ENCODE results near the gene TMEM150B. TPM values are rescaled to one million over a fixed set of nuclear protein-coding genes. Genes with fewer than 3 reads are reported as not detected.

The TMEM150B gene
- total RNA-seq, 2 donors from 2014 or later, result 0.67 to 2.7 TPM

DNA sequence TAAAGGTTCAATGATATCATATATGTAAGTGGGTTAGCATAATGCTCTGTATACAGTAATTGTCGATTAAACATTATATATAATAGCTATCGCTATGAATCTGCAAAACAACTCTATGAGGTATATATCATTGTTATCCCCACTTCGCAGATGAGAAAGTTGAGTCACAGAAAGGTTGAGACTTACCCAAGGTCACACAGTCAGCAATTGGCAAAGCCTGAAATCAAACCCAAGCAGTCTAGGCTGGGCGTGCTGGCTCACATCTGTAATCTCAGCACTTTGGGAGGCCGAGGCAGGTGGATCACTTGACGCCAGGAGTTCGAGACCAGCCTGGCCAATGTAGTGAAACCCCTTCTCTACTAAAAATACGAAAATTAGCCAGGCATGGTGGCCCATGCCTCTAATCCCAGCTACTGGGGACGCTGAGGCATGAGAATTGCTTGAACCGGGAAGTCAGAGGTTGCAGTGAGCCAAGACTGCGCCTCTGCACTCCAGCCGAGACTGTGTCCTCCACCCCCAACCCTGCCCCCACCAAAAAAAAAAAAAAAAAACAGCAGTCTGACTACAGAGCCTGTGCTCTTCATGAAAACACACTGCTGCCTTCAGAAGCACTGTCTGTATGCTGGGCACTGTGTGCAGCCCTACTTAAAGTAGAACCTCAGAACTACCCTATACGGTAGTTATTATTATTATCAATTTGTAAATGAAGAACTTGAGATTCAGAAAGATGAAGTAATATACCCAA is 46.6 kb downstream of the TMEM150B start:
- peaks cover 40 to 43% of the 10 kb centered on the region in 2 donors for H3K4me1 Mint-ChIP-seq (ENCODE audit: low read depth in 2 of 2)

DNA sequence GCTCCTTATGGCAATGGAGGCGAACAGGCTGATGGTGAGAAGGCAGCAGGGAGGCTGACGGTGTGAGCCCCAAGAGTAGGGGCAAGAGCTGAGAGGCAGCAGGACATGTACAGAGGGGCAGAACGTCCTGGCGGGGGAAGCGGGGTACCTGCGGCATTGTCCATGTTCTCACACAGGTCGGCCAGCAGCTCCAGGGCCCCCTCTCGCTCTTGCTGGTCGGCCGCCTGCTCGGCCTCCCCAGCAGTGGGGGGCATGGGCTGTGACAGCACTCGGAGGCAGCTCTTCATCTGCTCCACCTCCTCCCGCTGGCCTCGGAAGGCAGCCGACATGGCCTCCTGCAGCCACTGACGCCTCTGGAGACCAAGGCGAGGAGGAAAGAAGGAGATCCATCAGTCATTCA is 47.6 kb downstream of the TMEM150B start:
- Mint-ChIP-seq H3K27ac (peak overlapping the region; percentile 29 to 81), H3K4me1 (ENCODE audit: low read depth in 2 of 2) (peaks cover 33 to 40% of the 10 kb centered on the region in 2 donors)

More for the DNA sequence above, 46.6 kb downstream of the TMEM150B start:
- Mint-ChIP-seq H3K9me3 (no peaks in the 10 kb centered on the region), H3K27me3 (peaks cover 0 to 2% of the 10 kb centered on the region in 2 donors), H3K4me3 (peak overlapping the region; percentile 87), H3K27ac (peak overlapping the region; percentile 29 to 81), H3K36me3 (no peaks in the 10 kb centered on the region)
- no peak for DNase-seq (ENCODE audit: low spot score)
- ATAC-seq, result no peak

GRCh38 chr19:55276720-55277430 is 48.3 kb downstream of the TMEM150B start:
- Mint-ChIP-seq H3K4me1 (ENCODE audit: low read depth in 2 of 2) (peaks cover 33 to 40% of the 10 kb centered on the region in 2 donors), H3K4me3 (peak overlapping the region; percentile 64), H3K9me3 (no peaks in the 10 kb centered on the region), H3K36me3 (peaks cover 5% of the 10 kb centered on the region), H3K27me3 (no peaks in the 10 kb centered on the region), H3K27ac (peak overlapping the region; percentile 29 to 81)
- no peak for DNase-seq (ENCODE audit: low spot score)
- ATAC-seq, result no peak

More for the DNA sequence above, 47.6 kb downstream of the TMEM150B start:
- Mint-ChIP-seq H3K36me3 (no peaks in the 10 kb centered on the region), H3K4me3 (peak overlapping the region; percentile 64), H3K9me3 (no peaks in the 10 kb centered on the region), H3K27me3 (no peaks in the 10 kb centered on the region)
- ATAC-seq (no peak), DNase-seq (ENCODE audit: low spot score) (no peak)

DNA sequence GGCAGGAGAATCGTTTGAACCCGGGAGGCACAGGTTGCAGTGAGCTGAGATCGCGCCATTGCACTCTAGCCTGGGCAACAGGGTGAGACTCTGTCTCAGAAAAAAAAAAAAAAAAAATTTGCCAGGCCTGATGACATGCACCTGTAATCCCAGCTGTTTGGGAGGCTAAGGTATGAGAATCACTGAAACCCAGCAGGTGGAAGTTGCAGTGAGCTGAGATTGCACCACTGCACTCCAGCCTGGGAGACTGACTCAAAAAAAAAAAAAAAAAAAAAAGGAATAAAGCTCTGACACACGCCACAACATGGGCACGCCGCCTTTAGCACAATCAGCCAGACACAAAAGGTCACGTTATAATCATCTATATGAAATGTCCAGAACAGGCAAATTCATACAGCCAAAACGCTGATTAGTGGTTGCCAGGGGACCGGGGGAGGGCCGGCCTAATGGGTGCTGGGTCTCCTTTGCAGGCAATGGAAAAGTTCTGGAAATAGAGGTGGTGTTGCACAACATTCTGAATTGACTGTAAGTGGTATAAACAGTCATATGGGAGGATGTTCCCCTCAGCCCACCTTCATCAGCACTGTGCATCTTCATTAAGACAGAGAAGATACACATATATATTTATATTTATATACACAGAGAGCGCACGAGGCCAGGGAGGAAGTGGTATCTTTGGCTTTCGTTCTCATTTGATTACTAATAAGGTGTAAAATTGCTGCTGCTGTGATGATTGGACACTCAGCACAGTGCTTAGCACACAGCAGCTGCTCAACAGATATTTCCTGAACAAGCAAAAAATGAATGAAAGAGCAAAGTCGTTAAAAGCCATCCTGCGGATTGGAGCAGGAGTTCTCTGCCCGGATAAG is 49.1 kb downstream of the TMEM150B start:
- no peaks in the 10 kb centered on the region for H3K9me3 Mint-ChIP-seq
- peaks cover 5% of the 10 kb centered on the region for H3K36me3 Mint-ChIP-seq
- no peaks in the 10 kb centered on the region for H3K27me3 Mint-ChIP-seq
- peaks cover 29 to 35% of the 10 kb centered on the region in 2 donors for H3K4me1 Mint-ChIP-seq (ENCODE audit: low read depth in 2 of 2)
- H3K4me3 Mint-ChIP-seq, result peak overlapping the region; percentile 64
- ATAC-seq, result peak in 1 of 2 donors; percentile 62
- DNase-seq (ENCODE audit: low spot score), result no peak
- H3K27ac Mint-ChIP-seq, result peak overlapping the region; percentile 29 to 81

DNA sequence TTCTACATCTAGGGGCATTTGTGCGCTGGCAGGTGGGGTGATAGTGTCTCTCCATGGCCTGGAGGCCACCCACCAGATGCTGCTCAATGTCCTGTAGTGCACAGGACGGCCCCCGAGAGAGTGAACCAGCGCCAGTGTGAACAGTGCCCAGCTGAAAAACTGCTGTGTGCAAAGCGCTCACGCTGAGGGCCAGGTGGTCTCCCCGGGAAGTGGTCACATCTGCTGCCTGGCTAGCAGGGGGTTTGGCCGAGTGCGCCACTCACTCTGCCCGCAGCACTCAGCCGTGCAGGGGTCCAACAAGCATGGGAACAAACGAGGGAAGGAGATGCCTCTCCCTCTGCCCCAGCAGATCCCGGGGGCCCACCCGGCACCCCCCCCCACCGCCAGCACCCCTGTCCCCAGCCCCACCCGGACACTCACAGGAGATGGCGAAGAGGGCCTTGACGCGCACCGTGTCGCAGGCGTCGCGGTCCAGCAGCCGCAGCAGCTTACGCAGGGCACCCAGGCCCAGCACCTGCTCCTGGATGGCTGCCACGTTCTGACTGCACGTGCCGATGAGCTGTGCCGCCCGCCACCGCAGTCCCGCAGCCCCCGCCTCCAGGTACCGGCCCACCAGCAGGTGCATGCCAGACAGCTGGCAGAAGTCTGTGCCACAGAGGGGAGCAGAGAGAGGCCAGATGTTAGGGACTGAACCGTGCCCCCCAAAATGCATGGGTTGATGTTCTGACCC is 51.0 kb downstream of the TMEM150B start:
- Mint-ChIP-seq H3K36me3 (peaks cover 5% of the 10 kb centered on the region), H3K27me3 (no peaks in the 10 kb centered on the region), H3K4me3 (no peak overlapping the region), H3K27ac (no peak overlapping the region), H3K9me3 (no peaks in the 10 kb centered on the region), H3K4me1 (ENCODE audit: low read depth in 2 of 2) (peaks cover 23 to 24% of the 10 kb centered on the region in 2 donors)
- DNase-seq (ENCODE audit: low spot score) (no peak), ATAC-seq (no peak)

DNA sequence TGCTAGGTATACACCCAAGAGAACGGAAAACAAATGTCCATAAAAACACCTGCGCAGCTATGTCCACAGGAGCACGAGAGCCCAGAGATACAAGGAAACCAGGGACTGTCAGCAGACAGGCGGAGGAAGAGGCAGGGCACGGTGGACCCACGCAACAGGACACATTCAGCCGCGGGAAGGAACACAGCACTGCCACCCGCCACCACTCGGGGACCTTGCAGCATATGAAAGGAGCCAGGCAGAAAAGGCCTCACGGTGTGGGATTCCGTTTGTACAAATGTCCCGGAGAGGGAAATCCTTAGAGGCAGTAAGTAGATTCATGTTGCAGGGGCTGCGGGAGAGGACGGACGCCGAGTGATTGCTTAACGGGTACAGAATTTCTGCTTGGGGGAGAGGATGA is 53.0 kb downstream of the TMEM150B start:
- no peaks in the 10 kb centered on the region for H3K9me3 Mint-ChIP-seq
- peaks cover 17 to 19% of the 10 kb centered on the region in 2 donors for H3K4me1 Mint-ChIP-seq (ENCODE audit: low read depth in 2 of 2)
- H3K36me3 Mint-ChIP-seq, result peaks cover 5% of the 10 kb centered on the region
- no peaks in the 10 kb centered on the region for H3K27me3 Mint-ChIP-seq
- H3K27ac Mint-ChIP-seq, result no peak overlapping the region
- DNase-seq (ENCODE audit: low spot score) (no peak), ATAC-seq (no peak)
- H3K4me3 Mint-ChIP-seq, result no peak overlapping the region

DNA sequence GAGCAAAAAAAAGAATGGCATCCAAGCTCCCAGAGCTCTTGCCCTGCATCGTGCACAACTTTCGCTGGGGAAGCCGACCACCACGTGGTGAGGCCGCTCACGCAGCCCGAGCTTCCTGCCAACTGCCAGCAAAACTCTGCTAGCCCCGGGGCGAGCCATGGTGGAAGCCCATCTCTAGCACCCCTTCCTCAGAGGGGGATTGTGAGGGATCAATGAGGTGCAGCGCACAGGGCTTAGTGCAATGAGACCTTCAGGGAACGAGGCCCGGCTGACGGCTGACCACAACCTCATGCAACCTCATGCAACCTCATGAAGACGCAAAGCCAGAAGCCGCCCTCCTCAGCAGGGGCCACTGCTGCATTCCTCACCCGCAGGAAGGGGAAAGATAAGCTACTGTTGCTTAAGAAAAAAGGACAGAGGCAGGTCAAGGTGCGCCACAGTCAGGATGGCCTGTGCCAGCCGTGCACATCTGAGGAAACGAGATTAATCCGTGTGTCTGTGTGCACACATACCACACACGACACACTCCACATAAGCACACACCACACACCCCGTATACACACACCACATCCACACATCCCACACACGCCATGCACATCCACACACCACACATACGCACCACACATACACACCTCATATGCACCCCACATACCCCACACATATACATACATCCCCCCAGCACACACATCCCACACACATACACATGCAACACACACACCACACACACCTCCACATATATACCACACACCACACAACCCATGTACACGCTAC is 54.8 kb downstream of the TMEM150B start:
- DNase-seq (ENCODE audit: low spot score) (no peak), ATAC-seq (peak; percentile 20 to 51)
- H3K4me1 Mint-ChIP-seq (ENCODE audit: low read depth in 2 of 2), result peaks cover 14 to 17% of the 10 kb centered on the region in 2 donors
- no peak overlapping the region for H3K4me3 Mint-ChIP-seq
- H3K27me3 Mint-ChIP-seq, result no peaks in the 10 kb centered on the region
- H3K9me3 Mint-ChIP-seq, result peaks cover 6% of the 10 kb centered on the region
- H3K36me3 Mint-ChIP-seq, result peaks cover 16% of the 10 kb centered on the region
- no peak overlapping the region for H3K27ac Mint-ChIP-seq

DNA sequence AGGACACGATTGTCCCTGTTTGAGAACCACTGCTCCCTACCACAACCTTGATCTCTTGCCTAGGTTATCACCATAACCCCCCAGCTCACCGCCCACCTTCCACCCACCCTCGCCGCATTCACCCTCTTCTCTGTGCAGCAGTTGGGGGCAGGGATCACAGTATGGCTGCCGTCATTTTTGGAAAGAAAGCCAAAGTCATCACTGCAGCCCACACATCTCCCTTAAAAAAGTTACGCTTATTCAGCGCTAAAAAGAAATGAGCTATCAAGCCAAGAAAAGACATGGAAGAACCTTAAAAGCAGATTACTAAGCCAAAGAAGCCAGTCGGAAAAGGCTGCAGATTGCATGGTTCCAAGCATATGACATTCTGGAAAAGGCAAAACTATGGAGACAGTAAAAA is 55.8 kb downstream of the TMEM150B start:
- Mint-ChIP-seq H3K36me3 (peaks cover 16% of the 10 kb centered on the region), H3K4me3 (no peak overlapping the region), H3K27me3 (no peaks in the 10 kb centered on the region), H3K9me3 (peaks cover 6% of the 10 kb centered on the region), H3K27ac (no peak overlapping the region), H3K4me1 (ENCODE audit: low read depth in 2 of 2) (peaks cover 14 to 17% of the 10 kb centered on the region in 2 donors)
- ATAC-seq (no peak), DNase-seq (ENCODE audit: low spot score) (no peak)

GRCh38 chr19:55266840-55267239 is 58.3 kb downstream of the TMEM150B start:
- no peak for DNase-seq (ENCODE audit: low spot score)
- peaks cover 14 to 17% of the 10 kb centered on the region in 2 donors for H3K4me1 Mint-ChIP-seq (ENCODE audit: low read depth in 2 of 2)
- H3K4me3 Mint-ChIP-seq, result no peak overlapping the region
- H3K27ac Mint-ChIP-seq, result peak overlapping the region; percentile 5 to 59
- H3K36me3 Mint-ChIP-seq, result peaks cover 11% of the 10 kb centered on the region
- no peak for ATAC-seq
- no peaks in the 10 kb centered on the region for H3K27me3 Mint-ChIP-seq
- peaks cover 6% of the 10 kb centered on the region for H3K9me3 Mint-ChIP-seq

GRCh38 chr19:55266404-55266803 is 58.7 kb downstream of the TMEM150B start:
- peaks cover 10% of the 10 kb centered on the region for H3K36me3 Mint-ChIP-seq
- no peak for ATAC-seq
- no peaks in the 10 kb centered on the region for H3K27me3 Mint-ChIP-seq
- H3K9me3 Mint-ChIP-seq, result peaks cover 6% of the 10 kb centered on the region
- H3K4me3 Mint-ChIP-seq, result peak overlapping the region; percentile 6
- peak overlapping the region; percentile 5 to 59 for H3K27ac Mint-ChIP-seq
- no peak for DNase-seq (ENCODE audit: low spot score)
- peaks cover 14 to 17% of the 10 kb centered on the region in 2 donors for H3K4me1 Mint-ChIP-seq (ENCODE audit: low read depth in 2 of 2)

GRCh38 chr19:55265723-55266386 is 59.3 kb downstream of the TMEM150B start:
- Mint-ChIP-seq H3K4me1 (ENCODE audit: low read depth in 2 of 2) (peaks cover 13 to 15% of the 10 kb centered on the region in 2 donors), H3K9me3 (peaks cover 6% of the 10 kb centered on the region), H3K4me3 (peak overlapping the region; percentile 6), H3K27me3 (no peaks in the 10 kb centered on the region), H3K36me3 (peaks cover 10% of the 10 kb centered on the region), H3K27ac (peak overlapping the region; percentile 5 to 59)
- no peak for DNase-seq (ENCODE audit: low spot score)
- ATAC-seq, result peak in 1 of 2 donors; percentile 8

DNA sequence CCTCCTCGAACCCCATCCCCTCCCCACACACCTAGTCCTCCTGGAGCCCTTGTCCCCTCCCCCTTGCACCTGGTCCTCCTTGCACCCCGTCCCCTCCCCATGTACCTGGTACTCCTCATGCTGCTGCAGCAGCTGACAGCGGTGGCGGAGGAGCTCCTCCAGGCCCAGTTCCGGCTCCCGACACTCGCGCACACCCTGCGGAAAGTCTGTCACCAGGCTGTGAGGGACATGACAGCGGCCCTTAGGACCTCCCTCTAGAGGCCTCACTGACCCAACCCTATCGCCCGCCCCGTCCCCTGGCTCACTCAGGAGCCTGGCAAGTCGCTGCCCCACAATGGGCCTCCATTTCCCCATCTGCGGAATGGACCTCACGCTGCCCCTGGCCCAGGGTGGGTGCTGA is 60.0 kb downstream of the TMEM150B start:
- Mint-ChIP-seq H3K27me3 (no peaks in the 10 kb centered on the region), H3K4me1 (ENCODE audit: low read depth in 2 of 2) (peaks cover 12 to 15% of the 10 kb centered on the region in 2 donors), H3K36me3 (peaks cover 10% of the 10 kb centered on the region), H3K4me3 (no peak overlapping the region), H3K9me3 (peaks cover 6% of the 10 kb centered on the region), H3K27ac (no peak overlapping the region)
- DNase-seq (ENCODE audit: low spot score), result no peak
- peak in 1 of 2 donors; percentile 8 for ATAC-seq
